Measurements from ENCODE around the gene FASN.
A peak's percentile ranks its signal among the peaks of the same experiment; 100 is the strongest.
"Not testable (repeated sequence)": the region's sequence is repeated elsewhere in the genome, so short reads cannot be mapped to it uniquely, and the experiment has no call there.

Gene FASN

DNA sequence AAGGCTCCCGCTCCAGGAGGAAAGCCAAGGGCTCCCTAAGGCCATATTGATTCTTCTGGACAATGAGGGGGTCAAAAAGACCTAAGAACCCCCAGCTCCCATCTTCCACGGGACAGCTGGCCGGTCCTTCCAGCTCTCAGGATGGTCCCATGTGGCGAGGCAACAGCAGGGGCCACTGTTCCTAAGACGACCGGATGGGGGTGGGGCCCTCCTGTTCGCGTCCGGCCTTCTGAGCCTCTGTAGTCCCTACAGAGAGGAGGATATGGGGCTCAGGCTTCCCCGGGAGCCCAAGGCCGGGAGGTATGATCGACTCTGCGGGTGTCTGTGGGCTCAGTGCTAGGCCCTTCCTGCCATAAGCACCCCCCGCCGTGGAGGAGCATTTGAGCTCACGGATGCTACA, 54.5 kb downstream of the FASN start:
- no peak for DNase-seq (ENCODE audit: low spot score)

DNA sequence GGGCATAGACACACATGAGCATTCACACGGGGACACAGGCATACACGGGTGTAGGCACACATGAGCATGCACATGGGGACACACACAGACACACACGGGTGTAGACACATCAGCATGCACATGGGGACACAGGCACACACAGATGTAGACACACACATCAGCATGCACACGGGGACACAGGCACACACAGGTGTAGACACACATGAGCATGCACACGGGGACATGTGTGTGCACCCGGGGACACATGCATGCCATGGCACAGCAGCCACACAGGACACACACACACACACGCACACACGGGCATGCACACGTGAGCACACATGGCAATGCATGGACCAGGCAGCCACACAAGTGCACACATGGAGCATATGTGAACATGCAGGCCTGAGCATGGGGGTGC, 55.4 kb downstream of the FASN start:
- no peak for DNase-seq (ENCODE audit: low spot score)

DNA sequence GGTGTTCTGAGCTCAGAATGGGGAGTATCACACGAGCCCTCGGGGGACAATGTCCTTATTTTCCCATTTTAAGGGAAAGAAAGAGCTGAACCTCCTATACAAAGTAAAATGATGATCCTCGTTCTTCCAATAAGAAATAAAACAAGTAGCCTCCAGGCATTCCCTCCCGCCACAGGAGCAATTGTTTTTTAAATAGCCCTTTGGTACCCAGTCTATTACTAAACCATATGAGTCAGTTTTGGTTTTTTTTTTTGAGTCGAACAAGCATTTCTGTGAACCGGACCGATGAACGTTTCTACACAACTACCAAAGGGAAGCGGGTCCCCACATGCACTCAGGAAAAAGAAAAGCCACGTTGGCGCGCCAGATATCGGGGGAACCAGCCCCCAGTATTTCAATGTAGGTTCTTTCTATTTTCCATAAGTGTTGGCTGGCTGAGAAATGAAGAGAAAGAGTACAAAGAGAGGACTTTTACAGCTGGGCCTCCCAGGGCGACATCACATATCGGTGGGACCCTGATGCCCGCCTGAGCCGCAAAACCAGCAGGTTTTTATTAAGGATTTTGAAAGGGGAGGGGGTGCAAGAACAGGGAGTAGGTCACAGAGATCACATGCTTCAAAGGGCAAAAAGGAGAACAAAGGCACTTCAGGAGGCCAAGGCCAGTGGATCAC, 56.8 kb downstream of the FASN start:
- no peak for DNase-seq (ENCODE audit: low spot score)

DNA sequence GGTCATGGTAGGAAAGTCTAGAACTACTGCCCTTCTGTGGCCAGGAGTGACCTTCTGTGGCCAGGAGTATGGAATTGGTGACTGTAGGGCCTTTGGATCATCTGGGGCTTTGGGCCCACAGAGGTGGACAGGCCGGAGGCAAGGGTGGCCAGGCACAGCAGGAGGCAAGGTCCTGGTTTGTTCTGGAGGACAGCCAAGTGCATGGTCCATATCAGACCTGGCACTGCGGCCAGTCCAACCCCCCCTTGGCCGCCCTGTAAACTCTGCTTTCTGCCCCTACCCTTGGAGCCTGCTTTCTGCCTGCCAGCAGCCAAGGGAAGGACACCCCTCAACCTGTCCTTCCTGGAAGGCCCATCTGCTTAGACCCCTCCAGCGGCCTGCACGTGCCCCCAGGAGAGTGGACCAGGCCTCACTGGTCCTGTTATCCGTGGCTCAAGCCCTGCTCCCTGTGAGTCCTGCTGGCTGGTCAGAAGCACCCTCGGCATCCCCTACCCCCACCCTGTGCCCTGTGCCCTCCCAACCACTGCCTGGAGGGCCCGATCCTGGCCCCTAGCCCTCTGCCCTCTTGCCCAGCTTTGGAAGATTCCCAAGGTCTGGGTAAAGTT, 58.2 kb downstream of the FASN start:
- DNase-seq (ENCODE audit: low spot score) = no peak

DNA sequence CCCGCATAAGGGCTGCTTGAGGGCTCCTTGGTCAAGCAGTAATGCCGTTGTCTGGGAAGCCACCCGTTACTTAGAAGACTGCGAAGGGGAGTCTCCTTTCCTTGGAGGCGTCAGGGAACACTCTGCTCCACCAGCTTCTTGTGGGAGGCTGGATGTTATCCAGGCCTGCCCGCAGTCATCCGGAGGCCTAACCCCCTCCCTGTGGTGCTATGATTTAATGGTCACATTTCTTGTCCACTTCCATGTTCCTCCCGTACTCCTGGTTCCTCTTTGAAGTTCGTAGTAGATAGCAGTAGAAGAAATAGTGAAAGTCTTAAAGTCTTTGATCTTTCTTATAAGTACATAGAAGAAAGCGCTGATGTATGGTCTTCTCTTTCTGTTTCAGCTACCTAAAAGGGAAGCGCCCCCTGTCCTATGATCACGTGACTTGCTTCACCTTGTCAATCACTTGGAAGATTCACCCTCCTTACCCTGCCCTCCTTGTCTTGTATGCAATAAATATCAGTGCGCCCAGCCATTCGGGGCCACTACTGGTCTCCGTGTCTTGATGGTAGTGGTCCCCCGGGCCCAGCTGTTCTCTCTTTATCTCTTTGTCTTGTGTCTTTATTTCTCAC, 59.1 kb downstream of the FASN start:
- not testable (repeated sequence) for DNase-seq (ENCODE audit: low spot score)

DNA sequence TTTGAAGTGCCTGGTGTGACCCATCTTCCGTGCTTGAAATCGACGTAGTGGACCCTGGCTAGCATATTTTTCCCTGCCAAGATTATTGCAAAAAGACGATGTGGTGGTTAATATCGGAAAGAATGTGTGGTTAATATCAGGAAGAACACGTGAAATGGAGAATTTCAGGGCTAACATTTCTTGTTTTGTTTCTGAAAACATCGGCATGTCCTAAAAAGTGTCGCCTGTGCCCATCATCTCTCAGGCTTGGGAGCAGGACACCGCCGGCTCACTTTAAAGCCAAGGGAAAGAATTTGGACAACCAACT, 60.2 kb downstream of the FASN start:
- no peak for DNase-seq (ENCODE audit: low spot score)

DNA sequence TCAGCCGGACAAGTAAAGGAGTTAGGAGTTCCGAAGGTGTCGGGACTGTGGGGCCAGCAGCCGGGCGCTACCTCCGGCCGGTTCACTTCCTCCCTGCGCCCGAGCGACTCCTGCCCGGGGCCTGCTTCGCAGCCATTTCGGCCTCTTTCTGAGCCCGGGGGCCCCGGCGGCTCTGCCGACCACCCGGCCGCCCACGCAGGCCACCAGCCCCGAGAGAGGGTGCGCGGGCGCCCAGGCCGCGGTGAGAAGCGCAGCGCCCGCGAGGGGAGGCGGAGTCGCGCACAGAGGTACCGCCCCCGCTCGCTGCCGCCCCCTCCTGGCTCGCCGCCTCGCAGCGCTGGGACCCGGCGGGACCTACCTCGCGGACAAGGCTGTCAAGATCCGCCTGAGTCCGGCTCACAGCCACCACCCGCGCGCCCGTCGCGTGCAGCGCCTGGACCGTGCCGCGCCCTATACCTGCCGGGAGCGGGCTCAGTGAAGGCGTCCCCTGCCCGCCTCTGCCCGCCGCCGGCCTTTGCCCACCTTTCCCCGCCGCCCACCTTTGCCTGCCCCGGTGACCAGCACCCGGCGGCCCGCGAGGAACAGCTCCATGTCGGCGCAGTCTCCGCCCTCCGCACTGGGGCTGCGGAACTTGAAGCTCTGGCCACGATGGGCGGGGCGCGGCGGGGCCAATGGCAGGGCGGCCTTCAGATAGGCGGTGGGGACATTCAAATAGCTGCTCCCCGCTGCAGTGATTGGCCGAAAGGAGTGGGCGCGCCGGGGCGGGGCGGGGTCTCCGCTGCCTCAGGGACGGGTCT, 60.7 kb downstream of the FASN start, which contains the start of gene DCXR:
TSS of gene DCXR (minus strand) at position 606 of the 797 bp plus-strand sequence. CDS start at position 591, 15 bp downstream.
- peak; percentile 100 for DNase-seq (ENCODE audit: low spot score)

DNA sequence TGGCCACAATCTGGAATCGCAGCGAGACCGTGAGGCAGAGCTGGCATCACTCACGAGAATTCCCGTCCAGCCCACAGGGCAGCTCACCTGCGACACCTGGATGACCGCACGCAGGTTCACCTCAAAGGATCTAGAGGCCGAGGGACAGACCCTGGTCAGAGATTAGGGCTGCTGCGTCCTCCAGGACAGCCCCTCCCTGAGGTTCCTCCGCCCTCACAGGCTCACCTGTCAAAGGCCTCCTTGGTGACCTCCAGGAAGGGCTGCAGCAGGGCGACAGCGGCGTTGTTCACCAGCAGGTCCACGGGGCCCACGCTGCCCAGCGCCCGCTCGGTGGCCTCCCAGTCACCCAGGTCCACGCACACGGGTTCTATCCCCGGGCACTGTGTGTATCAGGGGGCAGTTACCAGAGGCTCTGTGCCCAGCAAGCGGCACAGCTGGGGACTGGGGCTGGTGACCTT, 61.4 kb downstream of the FASN start:
- no peak for DNase-seq (ENCODE audit: low spot score)

DNA sequence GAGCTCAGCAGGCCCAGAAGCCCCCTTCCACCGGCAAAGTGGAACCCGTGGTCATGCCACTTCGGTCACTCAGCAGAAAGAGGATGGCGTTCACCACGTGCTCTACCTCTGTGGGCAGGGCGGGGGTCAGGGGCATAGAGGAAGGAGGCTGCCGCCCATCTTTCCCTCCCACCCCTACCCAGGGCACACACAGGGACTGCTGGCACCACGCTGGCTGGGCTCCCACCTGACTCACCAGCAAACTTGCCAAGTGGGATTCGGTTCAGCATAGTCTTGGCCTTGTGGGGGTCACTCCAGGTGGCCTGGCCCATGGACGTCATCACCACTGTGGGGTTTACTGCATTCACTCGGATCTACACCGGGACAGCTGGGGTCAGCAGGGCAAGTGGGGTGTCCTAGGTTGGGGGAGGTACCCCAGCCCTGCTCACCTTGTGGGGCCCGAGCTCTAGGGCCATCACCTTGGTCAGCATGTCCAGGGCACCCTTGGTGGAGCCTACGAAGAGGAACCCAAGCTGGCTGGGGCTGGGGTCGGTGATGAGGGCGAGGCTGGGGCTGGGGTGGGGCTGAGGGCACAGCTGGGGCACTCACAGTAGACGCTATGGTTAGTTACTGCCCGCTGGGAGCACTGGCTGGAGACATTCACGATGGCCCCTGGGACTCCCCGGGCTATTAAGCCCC, 61.9 kb downstream of the FASN start:
- no peak for DNase-seq (ENCODE audit: low spot score)

DNA sequence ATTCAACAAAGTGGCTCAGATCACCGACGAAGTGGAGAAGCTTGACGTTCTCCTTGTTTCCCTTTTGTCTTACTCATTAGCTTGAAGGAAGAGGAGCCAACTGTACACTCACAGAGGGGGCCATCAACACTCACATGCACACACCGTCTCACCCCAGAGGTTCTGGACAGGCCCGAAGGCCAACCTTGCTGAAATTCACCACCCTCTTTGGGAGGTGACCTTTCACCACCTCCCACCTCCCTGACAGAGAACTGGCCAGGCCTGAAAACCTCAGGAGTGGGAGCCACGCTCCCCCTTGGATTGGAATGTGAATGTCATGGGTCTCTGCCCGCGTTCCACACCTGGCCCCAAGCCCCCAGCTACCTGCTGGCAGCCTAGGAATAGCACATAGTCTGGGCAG, 62.5 kb downstream of the FASN start:
- DNase-seq (ENCODE audit: low spot score) = no peak

DNA sequence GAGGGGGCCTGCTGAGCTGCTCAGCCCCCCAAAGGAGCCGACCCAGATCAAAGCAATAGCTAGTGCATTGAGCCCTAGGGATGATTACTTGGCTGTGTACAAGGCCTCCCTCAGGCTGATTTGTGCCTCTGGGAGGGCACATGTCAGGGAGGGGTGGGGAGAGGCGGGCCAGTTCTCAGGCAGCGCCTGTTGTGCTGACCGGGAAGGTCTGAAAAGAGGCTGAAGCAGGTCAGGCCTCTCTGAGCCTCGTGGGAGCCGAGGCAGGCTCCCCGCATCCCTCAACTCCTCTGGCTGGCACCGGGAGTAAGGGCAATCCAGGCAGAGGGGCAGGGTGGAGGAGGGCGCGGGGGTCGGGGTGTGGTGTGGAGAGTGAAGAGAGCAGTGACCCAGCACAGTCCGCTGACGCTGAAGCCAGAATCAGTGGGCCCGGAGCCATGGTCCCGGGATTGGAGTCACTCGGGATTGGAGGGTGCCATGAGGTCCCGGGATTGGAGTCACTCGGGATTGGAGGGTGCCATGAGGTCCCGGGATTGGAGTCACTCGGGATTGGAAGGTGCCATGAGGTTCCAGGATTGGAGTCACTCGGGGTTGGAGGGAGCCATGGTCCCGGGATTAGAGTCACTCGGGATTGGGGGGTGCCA, 63.5 kb downstream of the FASN start:
- no peak for DNase-seq (ENCODE audit: low spot score)

DNA sequence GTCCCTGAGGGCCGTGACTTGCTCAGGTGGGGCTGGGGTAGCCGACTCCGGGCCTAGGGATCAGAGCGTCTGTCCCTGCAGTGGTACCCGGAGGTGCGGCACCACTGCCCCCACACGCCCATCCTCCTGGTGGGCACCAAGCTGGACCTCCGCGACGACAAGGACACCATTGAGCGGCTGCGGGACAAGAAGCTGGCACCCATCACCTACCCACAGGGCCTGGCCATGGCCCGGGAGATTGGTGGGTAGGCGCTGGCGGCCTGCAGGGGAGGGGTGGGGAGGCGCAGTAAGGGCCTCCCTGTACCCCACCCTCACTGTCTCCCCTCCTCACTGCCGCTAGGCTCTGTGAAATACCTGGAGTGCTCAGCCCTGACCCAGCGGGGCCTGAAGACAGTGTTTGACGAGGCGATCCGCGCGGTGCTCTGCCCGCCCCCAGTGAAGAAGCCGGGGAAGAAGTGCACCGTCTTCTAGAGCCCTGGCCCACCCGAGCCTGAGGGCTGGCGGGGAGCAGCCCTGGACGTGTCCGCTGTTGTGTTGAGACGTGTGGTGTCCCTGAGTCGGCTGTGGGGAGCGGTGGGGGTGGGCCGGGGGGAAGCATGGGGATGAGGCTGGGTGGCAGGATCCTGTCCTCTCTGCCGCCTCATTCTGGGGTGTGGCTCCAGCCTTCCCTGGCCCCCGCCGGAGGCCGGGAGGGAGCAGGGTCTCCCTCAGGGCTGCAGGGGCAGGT, 64.5 kb downstream of the FASN start:
- DNase-seq (ENCODE audit: low spot score) = no peak

DNA sequence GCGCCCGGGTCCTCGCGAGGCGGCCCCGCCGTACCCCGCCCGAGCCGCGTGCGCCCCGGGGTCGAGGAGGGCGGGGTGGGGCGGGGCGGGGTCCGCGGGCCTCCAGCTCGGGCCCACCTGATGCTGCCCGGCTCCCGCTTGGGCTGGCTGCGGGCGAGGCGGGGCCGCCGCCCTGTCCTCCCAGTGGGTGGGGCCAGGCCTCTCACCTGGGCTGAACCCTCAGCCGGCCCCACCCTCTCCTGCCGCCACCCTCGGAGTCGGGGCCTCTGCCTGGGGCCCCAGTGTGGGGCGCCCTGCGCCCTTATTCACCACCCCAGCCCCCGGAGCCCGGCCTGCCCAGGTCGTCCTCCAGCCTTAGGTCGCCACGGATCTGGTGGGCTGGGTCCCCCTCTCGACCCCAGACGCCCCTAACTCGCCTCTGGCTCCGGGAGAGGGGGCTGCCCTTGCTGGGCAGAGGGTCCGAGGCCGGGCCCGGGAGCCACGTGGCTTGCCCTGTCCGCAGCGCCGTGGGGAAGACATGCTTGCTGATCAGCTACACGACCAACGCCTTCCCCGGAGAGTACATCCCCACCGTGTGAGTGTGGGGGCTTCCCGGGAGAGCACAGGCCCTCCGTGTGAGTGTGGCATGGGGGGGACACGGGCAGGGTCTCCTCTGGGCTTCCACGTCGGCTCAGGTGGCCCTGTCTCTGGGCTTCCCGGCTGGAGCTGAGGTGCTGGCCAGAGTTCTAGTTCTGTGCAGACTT, 66.0 kb downstream of the FASN start:
- DNase-seq (ENCODE audit: low spot score) = peak; percentile 76

DNA sequence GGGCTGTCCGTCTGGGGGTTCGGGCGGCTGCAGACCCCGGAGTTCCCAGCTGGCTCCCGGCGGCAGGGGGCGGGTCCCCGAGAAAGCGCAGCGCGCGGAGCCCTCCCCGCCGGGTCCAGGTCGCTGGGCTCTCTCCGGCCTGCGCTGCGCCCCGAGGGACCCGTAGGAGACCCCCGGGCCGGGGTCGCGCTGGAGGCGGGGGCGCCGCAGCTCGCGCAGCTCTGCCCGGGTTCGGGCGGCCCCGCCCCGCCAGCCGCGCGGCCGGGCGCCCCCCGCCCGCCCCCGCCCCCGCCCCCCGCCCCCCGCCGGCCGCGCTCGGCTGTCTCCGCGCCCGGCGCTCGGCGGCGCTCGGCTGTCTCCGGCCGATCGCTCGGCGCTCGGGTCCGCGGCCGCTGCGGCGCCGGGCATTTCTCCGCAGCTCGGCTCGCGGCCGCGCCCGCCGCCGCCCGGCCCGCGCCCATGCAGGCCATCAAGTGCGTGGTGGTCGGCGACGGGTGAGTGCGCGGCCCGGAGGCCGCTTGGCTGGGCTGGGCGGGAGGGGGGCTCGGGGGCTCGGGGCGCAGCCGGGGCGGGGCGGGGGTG, 66.6 kb downstream of the FASN start, which contains the start of gene RAC3:
TSS of gene RAC3 (plus strand) at position 376 of the 582 bp plus-strand sequence. CDS start at position 460, 84 bp downstream.
- DNase-seq (ENCODE audit: low spot score) = no peak

DNA sequence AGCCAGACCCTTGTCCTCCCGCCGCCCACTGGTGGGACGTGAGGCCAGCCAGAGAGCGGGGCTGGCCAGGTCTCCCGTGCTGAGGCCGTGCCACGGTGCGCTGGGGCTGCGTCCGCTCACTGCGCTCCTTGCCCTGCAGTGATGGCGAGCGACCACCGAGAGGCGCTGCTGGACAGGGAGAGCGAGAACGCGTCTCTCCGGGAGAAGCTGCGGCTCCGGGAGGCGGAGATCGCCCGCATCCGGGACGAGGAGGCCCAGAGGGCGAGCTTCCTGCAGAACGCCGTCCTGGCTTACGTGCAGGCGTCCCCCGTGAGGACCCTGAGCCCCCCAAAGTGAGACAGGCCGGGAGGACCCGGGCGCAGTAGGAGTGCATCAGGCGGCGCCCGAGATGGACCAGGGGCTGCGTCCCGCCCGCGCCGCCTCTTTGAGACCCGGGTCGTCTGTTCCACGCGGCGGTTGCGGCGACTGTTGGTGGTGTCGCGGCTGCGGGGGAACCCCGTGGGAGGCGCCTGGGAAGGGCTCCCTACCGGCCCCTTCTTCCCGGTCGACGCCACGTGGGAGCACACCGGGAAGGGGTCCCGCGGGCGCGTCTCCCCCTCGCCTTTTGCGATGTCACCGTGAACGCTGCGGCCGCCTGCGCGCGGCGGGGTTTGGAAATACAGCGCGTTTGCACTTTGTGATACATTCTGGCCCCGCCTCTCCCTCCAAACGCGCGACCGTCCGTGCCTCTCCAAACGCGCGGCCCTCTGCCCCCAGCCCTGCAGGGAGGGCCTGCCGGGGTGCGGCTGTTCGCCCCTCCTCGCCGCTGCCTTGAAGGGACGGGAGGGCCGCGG, 67.3 kb downstream of the FASN start:
- peak; percentile 96 for DNase-seq (ENCODE audit: low spot score)

DNA sequence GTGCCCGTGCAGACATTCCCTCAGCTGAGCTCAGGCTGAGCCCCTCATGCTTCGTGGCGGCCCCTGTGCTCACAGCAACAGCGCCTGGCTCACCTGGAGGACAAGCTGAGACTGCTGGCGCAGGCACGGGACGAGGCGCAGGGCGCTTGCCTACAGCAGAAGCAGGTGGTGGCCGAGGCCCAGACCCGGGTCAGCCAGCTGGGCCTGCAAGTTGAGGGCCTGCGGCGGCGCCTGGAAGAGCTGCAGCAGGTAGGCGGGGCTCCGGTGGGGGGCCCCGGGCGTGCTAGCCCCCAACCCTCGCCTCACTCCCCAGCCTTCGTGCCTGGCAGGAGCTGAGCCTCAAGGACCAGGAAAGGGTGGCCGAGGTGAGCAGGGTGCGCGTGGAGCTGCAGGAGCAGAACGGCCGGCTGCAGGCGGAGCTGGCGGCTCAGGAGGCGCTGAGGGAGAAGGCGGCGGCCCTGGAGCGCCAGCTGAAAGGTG, 68.0 kb downstream of the FASN start:
- no peak for DNase-seq (ENCODE audit: low spot score)

DNA sequence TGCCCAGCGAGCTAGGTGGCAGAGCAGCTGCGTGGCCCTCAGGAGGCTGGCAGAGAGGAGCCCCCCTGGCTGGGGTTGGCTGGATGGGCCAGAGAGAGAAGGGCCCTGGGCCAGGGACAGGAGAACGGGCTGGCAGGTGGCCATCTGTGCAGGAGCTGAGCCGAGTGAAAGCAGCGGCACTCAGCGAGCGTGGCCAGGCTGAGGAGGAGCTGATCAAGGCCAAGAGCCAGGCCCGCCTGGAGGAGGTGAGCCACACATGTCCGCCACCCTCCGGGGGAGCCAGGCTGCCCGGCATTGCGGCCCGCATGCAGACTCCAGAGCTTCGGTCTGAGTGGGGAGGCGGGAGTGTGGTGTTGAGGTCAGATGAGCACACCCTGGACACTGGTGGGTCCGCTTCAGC, 68.6 kb downstream of the FASN start:
- DNase-seq (ENCODE audit: low spot score) = no peak

DNA sequence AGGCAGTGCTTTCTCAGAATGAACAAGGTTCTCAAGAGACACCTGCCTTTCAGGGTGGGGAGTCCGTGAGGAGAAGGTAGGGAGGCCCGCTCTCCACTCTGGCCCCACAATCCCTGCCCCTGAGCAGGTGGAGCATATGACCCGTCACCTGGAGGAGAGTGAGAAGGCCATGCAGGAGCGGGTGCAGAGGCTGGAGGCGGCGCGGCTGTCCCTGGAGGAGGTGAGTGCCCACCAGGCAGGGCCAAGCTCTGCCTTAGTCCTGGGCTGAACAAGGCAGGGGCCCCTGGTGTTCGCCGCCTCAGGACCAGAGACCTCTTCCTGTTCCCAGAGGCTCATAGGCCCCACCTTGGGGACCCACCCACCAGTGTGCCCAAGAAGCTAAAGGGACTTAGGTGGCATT, 69.1 kb downstream of the FASN start:
- DNase-seq (ENCODE audit: low spot score) = no peak

Data from ecto neural progenitor cell (in vitro differentiated cells).